NCI-H1105 treated with DMSO at 0.1 percent for 48 hours (cell line): ENCODE data around the gene NRL.
A peak's percentile ranks its signal among the peaks of the same experiment; 100 is the strongest.
"Not testable (repeated sequence)": the region's sequence is repeated elsewhere in the genome, so short reads cannot be mapped to it uniquely, and the experiment has no call there.

ENCODE experiments used
- DNase-seq: peaks from one replicate; lab custom pipeline; 2025; lab: John Stamatoyannopoulos, UW

Gene NRL

GRCh38 chr14:24051789-24052655, 62.7 kb downstream of the NRL start, which contains the start of gene CARMIL3:
Gene CARMIL3 (plus strand): TSS chr14:24052009. CDS start chr14:24052154, 145 bp downstream.
- DNase-seq = peak; percentile 76

- DNase-seq = no peak
Observed at GRCh38 chr14:24051176-24051788, 63.5 kb downstream of the NRL start.

GRCh38 chr14:24050753-24051152, 64.0 kb downstream of the NRL start:
- not testable (repeated sequence) for DNase-seq

- DNase-seq = not testable (repeated sequence)
Observed at GRCh38 chr14:24049002-24049401, 65.7 kb downstream of the NRL start.

DNA sequence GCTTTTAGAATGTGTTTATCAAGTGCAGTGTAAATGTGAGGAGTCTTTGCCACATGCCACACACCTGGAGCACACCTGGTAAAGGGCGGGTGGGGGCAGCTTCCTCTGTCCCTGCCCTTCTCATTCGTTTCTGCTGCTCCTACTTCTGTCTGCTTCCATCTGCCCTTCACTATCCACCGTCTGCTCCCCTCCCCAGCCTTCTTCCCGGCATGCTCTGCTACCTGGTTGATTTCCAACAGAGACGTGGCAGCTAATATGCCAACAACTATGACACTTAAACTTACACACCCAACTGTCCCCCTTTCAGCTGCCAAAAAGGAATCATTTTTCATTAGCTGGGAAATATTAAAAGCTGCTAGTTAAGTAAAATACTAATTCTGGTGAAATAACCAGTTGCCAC, 72.0 kb downstream of the NRL start:
- DNase-seq = no peak

GRCh38 chr14:24040692-24041091, 74.1 kb downstream of the NRL start:
- DNase-seq = no peak

- DNase-seq = no peak
Observed at GRCh38 chr14:24038686-24039085, 76.1 kb downstream of the NRL start.

- DNase-seq = no peak
Observed at GRCh38 chr14:24037658-24038037, 77.1 kb downstream of the NRL start.

DNA sequence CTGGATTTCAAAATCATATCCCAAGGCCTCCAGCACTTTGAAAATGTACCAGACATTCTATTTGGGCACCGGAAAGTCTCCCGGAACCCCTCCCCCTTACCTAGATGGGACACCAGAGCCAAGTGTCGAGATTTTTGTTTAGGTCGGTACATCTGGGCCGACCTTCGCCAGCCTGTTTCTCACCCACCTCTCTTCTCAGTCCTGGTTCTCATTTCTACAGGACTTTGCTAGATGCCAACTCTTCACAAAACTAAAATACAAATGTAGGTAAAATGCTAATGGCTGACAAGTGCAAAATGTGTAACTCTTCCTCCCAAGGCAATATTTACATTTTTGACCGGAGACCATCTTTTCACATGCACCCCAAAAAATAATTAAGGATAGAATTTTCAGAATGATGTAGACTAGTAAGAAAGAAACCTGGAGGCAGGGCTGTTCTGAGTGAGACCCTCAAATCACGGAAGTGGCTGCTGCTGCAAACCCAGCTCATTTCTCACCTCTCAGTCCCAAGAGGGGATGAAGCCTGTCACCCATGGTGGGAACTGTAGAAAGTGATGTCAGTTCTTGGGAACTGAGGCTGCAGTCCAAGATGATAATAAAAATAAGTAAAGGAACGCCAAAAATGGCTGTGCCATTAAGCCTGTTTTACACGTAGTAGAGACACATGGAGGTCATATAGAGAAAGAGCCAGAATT, 77.6 kb downstream of the NRL start:
- DNase-seq = not testable (repeated sequence)

GRCh38 chr14:24036169-24036962, 78.4 kb downstream of the NRL start:
- peak; percentile 78 for DNase-seq

GRCh38 chr14:24035769-24036168, 79.0 kb downstream of the NRL start:
- not testable (repeated sequence) for DNase-seq

- no peak for DNase-seq
Observed at GRCh38 chr14:24032727-24033418, 81.9 kb downstream of the NRL start.

DNA sequence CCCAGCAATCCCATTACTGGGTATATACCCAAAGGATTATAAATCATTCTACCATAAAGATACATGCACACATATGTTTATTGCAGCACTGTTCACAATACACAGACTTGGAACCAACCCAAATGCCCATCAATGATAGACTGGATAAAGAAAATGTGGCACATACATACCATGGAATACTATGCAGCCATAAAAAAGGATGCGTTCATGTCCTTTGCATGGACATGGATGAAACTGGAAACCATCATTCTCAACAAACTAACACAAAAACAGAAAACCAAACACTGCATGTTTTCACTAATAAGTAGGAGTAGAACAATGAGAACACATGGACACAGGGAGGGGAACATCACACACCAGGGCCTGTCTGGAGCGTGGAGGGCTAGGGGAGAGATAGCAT, 83.4 kb downstream of the NRL start:
- not testable (repeated sequence) for DNase-seq

GRCh38 chr14:24029687-24030086, 85.1 kb downstream of the NRL start:
- not testable (repeated sequence) for DNase-seq
